ENCODE results near the gene PARP6. TPM values are rescaled to one million over a fixed set of nuclear protein-coding genes. Genes with fewer than 3 reads are reported as not detected.
A peak's percentile ranks its signal among the peaks of the same experiment; 100 is the strongest.

The PARP6 gene
- polyA plus RNA-seq, 3 donors: 12.9 to 165 (median 13.5) TPM

GRCh38 chr15:72265031-72265430, 7.3 kb downstream of the PARP6 start:
- no peak overlapping the region for H3K9ac ChIP-seq (ENCODE audit: insufficient read depth, low read length, poor library complexity, severe bottlenecking)

GRCh38 chr15:72252663-72253299, 19.6 kb downstream of the PARP6 start:
- H2AFZ ChIP-seq (ENCODE audit: insufficient read depth, low read depth, low read length, poor library complexity, severe bottlenecking): no peak overlapping the region
- no peaks in the 10 kb centered on the region for H3K9me3 ChIP-seq (replicated peaks in 1 of 2; ENCODE audit: control insufficient read depth in 1 of 2, insufficient read depth in 1 of 2, low read length in 2 of 2)
- DNase-seq: no peak
- H4K20me1 ChIP-seq (ENCODE audit: insufficient read depth, low read length): no peaks in the 10 kb centered on the region
- Mint-ChIP-seq H3K4me1 (peaks cover 11% of the 10 kb centered on the region), H3K4me3 (no peak overlapping the region), H3K9me3 (peaks cover 0 to 1% (median 0%) of the 10 kb centered on the region in 7 donors), H3K27ac (no peak overlapping the region), H3K27me3 (ENCODE audit: low read depth in 3 of 3) (peaks cover 0 to 3% (median 0%) of the 10 kb centered on the region in 3 donors), H3K36me3 (peaks cover 80 to 89% of the 10 kb centered on the region in 2 donors)
- peaks cover 9 to 13% of the 10 kb centered on the region in 2 donors for H3K4me1 ChIP-seq (ENCODE audit: control insufficient read depth in 1 of 2, insufficient read depth in 2 of 2, low read length in 2 of 2)
- no peak overlapping the region for H3K4me3 ChIP-seq (replicated peaks in 1 of 3; ENCODE audit: low read depth in 2 of 3, low read length in 3 of 3)
- no peak overlapping the region for H3K27ac ChIP-seq (ENCODE audit: low read depth in 1 of 2, low read length in 2 of 2)
- TF ChIP-seq CTCF (IDR thresholded peaks at IDR 0.05): no peak
- H3K36me3 ChIP-seq (replicated peaks in 1 of 2; ENCODE audit: control insufficient read depth in 1 of 2, insufficient read depth in 2 of 2, low read length in 2 of 2): peaks cover 76 to 94% of the 10 kb centered on the region in 2 donors
- H3K9ac ChIP-seq (ENCODE audit: insufficient read depth, low read length, poor library complexity, severe bottlenecking): no peak overlapping the region
- H3K4me2 ChIP-seq (replicated peaks; ENCODE audit: extremely low read depth, low read length, poor library complexity, severe bottlenecking): no peak overlapping the region
- no peaks in the 10 kb centered on the region for H3K79me2 ChIP-seq (ENCODE audit: insufficient read depth, low read length)
- intact Hi-C loops (cut with micrococcal nuclease): loop anchor here in 1 of 2 donors (10.0 kb wide), 1 partner anchor 48 kb away; no protein-coding TSS in a partner anchor
- WGBS (ENCODE audit: insufficient coverage): 100% methylated on average over 5 of the region's 10 CpGs
- no peaks in the 10 kb centered on the region for H3K27me3 ChIP-seq (ENCODE audit: control insufficient read depth in 2 of 2, insufficient read depth in 2 of 2, low read length in 2 of 2)

More at GRCh38 chr15:72265031-72265430, 7.3 kb downstream of the PARP6 start:
- no peaks in the 10 kb centered on the region for H3K4me1 ChIP-seq (ENCODE audit: control insufficient read depth in 1 of 2, insufficient read depth in 2 of 2, low read length in 2 of 2)
- H3K4me2 ChIP-seq (replicated peaks; ENCODE audit: extremely low read depth, low read length, poor library complexity, severe bottlenecking): no peak overlapping the region
- H3K79me2 ChIP-seq (ENCODE audit: insufficient read depth, low read length): peaks cover 3% of the 10 kb centered on the region
- no peak overlapping the region for H3K27ac ChIP-seq (ENCODE audit: low read depth in 1 of 2, low read length in 2 of 2)
- TF ChIP-seq CTCF (IDR thresholded peaks at IDR 0.05): no peak
- H4K20me1 ChIP-seq (ENCODE audit: insufficient read depth, low read length): no peaks in the 10 kb centered on the region
- Mint-ChIP-seq H3K27me3 (ENCODE audit: low read depth in 3 of 3) (peaks cover 0 to 3% (median 0%) of the 10 kb centered on the region in 3 donors), H3K36me3 (peaks cover 80 to 93% of the 10 kb centered on the region in 2 donors), H3K27ac (peak overlapping the region in 1 of 7 donors; percentile 8), H3K9me3 (no peaks in the 10 kb centered on the region), H3K4me1 (no peaks in the 10 kb centered on the region), H3K4me3 (no peak overlapping the region)
- H3K36me3 ChIP-seq (replicated peaks in 1 of 2; ENCODE audit: control insufficient read depth in 1 of 2, insufficient read depth in 2 of 2, low read length in 2 of 2): peaks cover 82 to 90% of the 10 kb centered on the region in 2 donors
- H3K9me3 ChIP-seq (replicated peaks in 1 of 2; ENCODE audit: control insufficient read depth in 1 of 2, insufficient read depth in 1 of 2, low read length in 2 of 2): no peaks in the 10 kb centered on the region
- no CpG with 5 or more reads among the region's 5 CpGs for WGBS (ENCODE audit: insufficient coverage)
- no peak for DNase-seq
- H3K27me3 ChIP-seq (ENCODE audit: control insufficient read depth in 2 of 2, insufficient read depth in 2 of 2, low read length in 2 of 2): no peaks in the 10 kb centered on the region
- no peak overlapping the region for H3K4me3 ChIP-seq (replicated peaks in 1 of 3; ENCODE audit: low read depth in 2 of 3, low read length in 3 of 3)
- no peak overlapping the region for H2AFZ ChIP-seq (ENCODE audit: insufficient read depth, low read depth, low read length, poor library complexity, severe bottlenecking)
- intact Hi-C loops (cut with micrococcal nuclease): no loop called here

All from CD14-positive monocyte (primary cell).